B cell (primary cell): Measurements from ENCODE around the gene FBXO42. TPM values are rescaled to one million over a fixed set of nuclear protein-coding genes. Genes with fewer than 3 reads are reported as not detected.

Experiments used
- ATAC-seq: fragments of 200-7000 bp; cut with Tn5 transposase; one replicate; pipeline ENCODE4 v1.10.0; 2021; ENCODE audit warnings: low read depth, mild to moderate bottlenecking, moderate number of reproducible peaks, moderate library complexity
- CTCF ChIA-PET: fragments of 350-600 bp; sonication (Branson Sonifier 250); formaldehyde crosslinking; loops from one replicate; lab custom pipeline; 2021; ENCODE audit warnings: antibody characterized with exemption, inconsistent platforms; lab: Charles Lee
- POLR2A ChIA-PET: fragments of 350-600 bp; sonication (Branson Sonifier 250); formaldehyde crosslinking; loops from one replicate; lab custom pipeline; 2021; ENCODE audit warnings: antibody characterized with exemption; lab: Charles Lee
- DNase-seq: peaks from one replicate; pipeline ENCODE4 v3.0.0; 2013
- H2AFZ ChIP-seq: 2 replicates; pipeline ENCODE4 v1.6.1; 2012; ENCODE audit warnings: mild to moderate bottlenecking, low read depth, low read length; ENCODE audit not compliant: insufficient read depth, poor library complexity, severe bottlenecking
- H3K27ac ChIP-seq, 2 donors: 1 replicate in 1 of 2; 2 replicates in 1 of 2; pipeline ENCODE4 v1.5.1; 2012 to 2013; ENCODE audit warnings: low read length in 2 of 2, mild to moderate bottlenecking in 2 of 2, moderate library complexity in 1 of 2
- H3K27me3 ChIP-seq, 4 experiments: fragments of 200-600 bp in 1 of 4; sonication (generic) in 1 of 4; replicated peaks in 1 of 4; 1 replicate in 2 of 4; 2 replicates in 2 of 4; pipeline versions ENCODE4 v1.6.1 to v1.7.0; 2013 to 2016; ENCODE audit warnings: low read length in 3 of 4, mild to moderate bottlenecking in 2 of 4, mixed read lengths in 1 of 4, moderate library complexity in 1 of 4; ENCODE audit not compliant: insufficient read depth in 4 of 4, control insufficient read depth in 3 of 4; ENCODE audit errors: control extremely low read depth in 1 of 4
- H3K36me3 ChIP-seq, 2 experiments: replicated peaks in 1 of 2; 1 replicate in 1 of 2; 2 replicates in 1 of 2; pipeline versions ENCODE4 v1.6.1 to v1.7.1; 2013; ENCODE audit warnings: low read length in 1 of 2; ENCODE audit not compliant: insufficient read depth in 2 of 2, control insufficient read depth in 1 of 2; ENCODE audit errors: control extremely low read depth in 1 of 2, extremely low read depth in 1 of 2
- H3K4me1 ChIP-seq, 2 donors: fragments of 200-600 bp in 1 of 2; sonication (generic) in 1 of 2; 1 replicate in 1 of 2; 2 replicates in 1 of 2; pipeline versions ENCODE4 v1.5.1 to v1.6.1; 2013 to 2017; ENCODE audit warnings: low read length in 2 of 2; ENCODE audit not compliant: control insufficient read depth in 2 of 2, insufficient read depth in 2 of 2
- H3K4me2 ChIP-seq: replicated peaks from 2 replicates; pipeline ENCODE3; 2012; ENCODE audit warnings: mild to moderate bottlenecking, low read depth, low read length; ENCODE audit not compliant: poor library complexity, severe bottlenecking
- H3K4me3 ChIP-seq, 5 experiments: fragments of 200-600 bp in 1 of 5; sonication (generic) in 1 of 5; 1 replicate in 3 of 5; 2 replicates in 2 of 5; pipeline versions ENCODE4 v1.5.1 to v1.7.0; 2011 to 2016; ENCODE audit warnings: low read length in 4 of 5, mild to moderate bottlenecking in 4 of 5, low read depth in 2 of 5, control low read depth in 1 of 5, moderate library complexity in 1 of 5; ENCODE audit not compliant: insufficient read depth in 1 of 5; ENCODE audit errors: control extremely low read depth in 1 of 5, extremely low read depth in 1 of 5
- H3K79me2 ChIP-seq: fragments of 200-600 bp; sonication (generic); one replicate; pipeline ENCODE4 v1.6.0; 2016; ENCODE audit warnings: low read length; ENCODE audit not compliant: control insufficient read depth, insufficient read depth
- H3K9ac ChIP-seq: fragments of 200-600 bp; sonication (generic); 2 replicates; pipeline ENCODE4 v1.6.1; 2017; ENCODE audit warnings: mild to moderate bottlenecking, low read length, moderate library complexity
- H3K9me3 ChIP-seq, 3 donors: one replicate each; pipeline versions ENCODE4 v1.6.1 to v1.7.1; 2013; ENCODE audit warnings: low read length in 2 of 3; ENCODE audit not compliant: control insufficient read depth in 2 of 3, insufficient read depth in 1 of 3; ENCODE audit errors: control extremely low read depth in 1 of 3
- H4K20me1 ChIP-seq: 2 replicates; pipeline ENCODE4 v1.6.0; 2012; ENCODE audit warnings: mild to moderate bottlenecking, low read length; ENCODE audit not compliant: insufficient read depth, control insufficient read depth, poor library complexity, severe bottlenecking
- H3K27ac Mint-ChIP-seq: one replicate; pipeline ENCODE4 v1.8.0; 2021; ENCODE audit warnings: mixed read lengths
- H3K27me3 Mint-ChIP-seq: one replicate; pipeline ENCODE4 v1.8.0; 2021; ENCODE audit warnings: mixed read lengths
- H3K4me1 Mint-ChIP-seq: one replicate; pipeline ENCODE4 v1.8.0; 2021; ENCODE audit warnings: mixed read lengths
- H3K4me3 Mint-ChIP-seq: one replicate; pipeline ENCODE4 v1.8.0; 2021; ENCODE audit warnings: mixed read lengths
- H3K9me3 Mint-ChIP-seq: one replicate; pipeline ENCODE4 v1.8.0; 2022; ENCODE audit warnings: mixed read lengths; ENCODE audit not compliant: insufficient read depth
- EZH2 ChIP-seq: IDR thresholded peaks from 2 replicates; pipeline ENCODE4 v1.6.1; 2012; ENCODE audit warnings: borderline replicate concordance, low read depth, mild to moderate bottlenecking, moderate library complexity, low read length; ENCODE audit not compliant: insufficient read depth, poor library complexity, severe bottlenecking
- WGBS: methylation state at CpG from one replicate; pipeline ENCODE4 v1.1.5; 2013; ENCODE audit warnings: missing lambda C conversion rate; ENCODE audit not compliant: insufficient coverage; 5-methylcytosine and 5-hydroxymethylcytosine counted together
- intact Hi-C: fragments of 100-400 bp; cut with micrococcal nuclease; formaldehyde crosslinking; loops from one replicate; pipeline ENCODE4 v1.10.0; 2022
- polyA plus RNA-seq: library from polyadenylated mRNA; depleted of rRNA; stranded (reverse); fragments of >200 nt; gene quantifications from 2 replicates; pipeline ENCODE4 v1.2.3, GENCODE V29; 2012
- total RNA-seq, 2 donors: library from RNA; stranded (reverse); fragments of 120-200 nt in 1 of 2; gene quantifications; 1 replicate in 1 of 2; 2 replicates in 1 of 2; pipeline versions ENCODE4 v1.2.3 to v1.2.4, GENCODE V29; 2013 to 2022
- TF ChIP-seq, protein P1 (sequence below): fragments of 200-600 bp; IDR thresholded peaks from one replicate; pipeline ENCODE4 v1.8.0; 2022; ENCODE audit warnings: antibody characterized with exemption, mild to moderate bottlenecking

FBXO42 gene
- total and polyA plus RNA-seq, 2 donors (not counting 1 experiment from before 2014, with no cell fraction given) = 17.2 to 33.1 TPM

DNA sequence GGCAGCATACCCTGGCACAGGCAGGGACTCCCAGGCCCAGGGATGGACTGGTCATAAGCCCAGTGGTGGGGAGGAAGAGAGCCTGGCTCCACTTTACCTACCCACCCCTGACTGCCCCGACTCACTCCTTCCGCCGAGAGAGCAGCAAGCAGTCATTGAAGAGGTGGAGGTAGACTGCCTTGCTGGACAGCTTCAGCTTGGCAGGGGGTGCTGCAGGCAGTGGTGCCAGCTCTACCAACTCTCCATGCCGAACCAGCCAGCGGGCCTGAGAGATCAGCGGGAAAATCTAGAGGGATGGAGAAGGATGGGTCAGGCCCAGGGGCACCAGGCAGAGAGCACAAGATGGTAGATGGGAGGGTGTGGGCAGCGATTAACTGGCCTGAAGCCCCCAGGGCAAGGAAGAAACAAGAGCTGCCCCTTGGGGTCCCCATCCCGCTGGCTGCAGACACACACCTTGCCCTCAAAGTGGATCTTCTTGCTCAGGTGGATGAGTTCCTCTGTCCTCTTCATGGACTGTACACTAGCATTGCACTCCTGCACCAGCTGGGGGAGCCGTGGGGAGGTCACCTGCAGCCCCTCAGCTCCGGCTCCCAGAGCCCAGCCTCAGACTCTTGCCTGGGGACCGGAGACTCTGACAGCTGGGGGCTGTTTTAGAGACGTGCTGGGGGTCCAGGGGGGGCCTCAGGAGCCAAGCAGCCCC lies 147.5 kb downstream of the FBXO42 start:
- H3K4me3 ChIP-seq = no peak overlapping the region

DNA sequence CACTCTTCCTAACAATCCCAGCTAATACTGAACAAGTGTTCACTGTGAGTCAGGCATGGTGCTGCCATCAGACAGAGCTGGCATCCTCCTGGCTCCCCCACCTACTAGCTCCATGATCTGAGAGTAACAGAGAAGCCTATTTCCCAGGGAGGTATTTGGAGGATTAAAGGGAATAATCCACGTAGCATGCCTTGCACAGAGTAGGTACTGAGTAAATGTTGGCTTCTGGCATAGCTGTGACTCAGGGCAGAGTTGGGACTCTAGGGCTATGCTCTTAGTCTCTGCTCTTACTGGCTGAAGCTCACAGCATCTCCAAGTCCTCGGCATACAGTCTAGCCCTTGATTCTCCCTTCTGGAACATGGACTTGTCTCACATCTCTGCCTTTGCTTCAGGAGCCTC lies 148.1 kb downstream of the FBXO42 start:
- Mint-ChIP-seq H3K4me1 (peaks cover 10% of the 10 kb centered on the region), H3K27ac (no peak overlapping the region), H3K27me3 (no peaks in the 10 kb centered on the region), H3K9me3 (no peaks in the 10 kb centered on the region), H3K4me3 (no peak overlapping the region)
- Histone ChIP-seq H3K9ac (no peak overlapping the region), H3K36me3 (peaks cover 0 to 12% of the 10 kb centered on the region in 2 experiments), H3K9me3 (no peaks in the 10 kb centered on the region), H2AFZ (no peak overlapping the region), H3K27me3 (no peaks in the 10 kb centered on the region), H4K20me1 (peaks cover 15% of the 10 kb centered on the region), H3K4me2 (no peak overlapping the region), H3K4me1 (peaks cover 12 to 17% of the 10 kb centered on the region in 2 donors), H3K27ac (no peak overlapping the region), H3K79me2 (peaks cover 8% of the 10 kb centered on the region), H3K4me3 (no peak overlapping the region)
- DNase-seq (no peak), ATAC-seq (no peak)
- CTCF ChIA-PET = interaction anchor here (0.9 to 3.3 kb wide), 6 partner anchors 14 to 160 kb away, joined by 3 to 13 read pairs (median 5); partner anchors contain the start of gene CPLANE2
- intact Hi-C loops = no loop called here
- POLR2A ChIA-PET = no interaction called here
- WGBS = 100% methylated on average over 2 of the region's 2 CpGs
- TF ChIP-seq, protein P1, sequence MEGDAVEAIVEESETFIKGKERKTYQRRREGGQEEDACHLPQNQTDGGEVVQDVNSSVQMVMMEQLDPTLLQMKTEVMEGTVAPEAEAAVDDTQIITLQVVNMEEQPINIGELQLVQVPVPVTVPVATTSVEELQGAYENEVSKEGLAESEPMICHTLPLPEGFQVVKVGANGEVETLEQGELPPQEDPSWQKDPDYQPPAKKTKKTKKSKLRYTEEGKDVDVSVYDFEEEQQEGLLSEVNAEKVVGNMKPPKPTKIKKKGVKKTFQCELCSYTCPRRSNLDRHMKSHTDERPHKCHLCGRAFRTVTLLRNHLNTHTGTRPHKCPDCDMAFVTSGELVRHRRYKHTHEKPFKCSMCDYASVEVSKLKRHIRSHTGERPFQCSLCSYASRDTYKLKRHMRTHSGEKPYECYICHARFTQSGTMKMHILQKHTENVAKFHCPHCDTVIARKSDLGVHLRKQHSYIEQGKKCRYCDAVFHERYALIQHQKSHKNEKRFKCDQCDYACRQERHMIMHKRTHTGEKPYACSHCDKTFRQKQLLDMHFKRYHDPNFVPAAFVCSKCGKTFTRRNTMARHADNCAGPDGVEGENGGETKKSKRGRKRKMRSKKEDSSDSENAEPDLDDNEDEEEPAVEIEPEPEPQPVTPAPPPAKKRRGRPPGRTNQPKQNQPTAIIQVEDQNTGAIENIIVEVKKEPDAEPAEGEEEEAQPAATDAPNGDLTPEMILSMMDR = no peak
- TF ChIP-seq EZH2 = no peak

More for the DNA sequence above, 147.5 kb downstream of the FBXO42 start:
- H3K9ac ChIP-seq = no peak overlapping the region
- TF ChIP-seq, protein P1 = no peak
- no peak for TF ChIP-seq EZH2
- DNase-seq (peak; percentile 48), ATAC-seq (no peak)
- peaks cover 12 to 17% of the 10 kb centered on the region in 2 donors for H3K4me1 ChIP-seq
- no peak overlapping the region for H3K4me2 ChIP-seq
- H3K9me3 Mint-ChIP-seq = no peaks in the 10 kb centered on the region
- intact Hi-C loops = no loop called here
- peaks cover 8% of the 10 kb centered on the region for H3K79me2 ChIP-seq
- H3K36me3 ChIP-seq = peaks cover 0 to 12% of the 10 kb centered on the region in 2 experiments
- CTCF ChIA-PET = interaction anchor here (0.7 to 3.3 kb wide), 7 partner anchors 11 to 160 kb away, joined by 3 to 13 read pairs (median 5); partner anchors contain the start of gene CPLANE2
- no peaks in the 10 kb centered on the region for H3K27me3 Mint-ChIP-seq
- no peak overlapping the region for H2AFZ ChIP-seq
- H3K27ac Mint-ChIP-seq = no peak overlapping the region
- no peaks in the 10 kb centered on the region for H3K27me3 ChIP-seq
- POLR2A ChIA-PET = interaction anchor here (0.6 kb wide), 1 partner anchor 392 kb away, joined by 13 read pairs; no protein-coding TSS in a partner anchor
- H4K20me1 ChIP-seq = peaks cover 15% of the 10 kb centered on the region
- H3K4me1 Mint-ChIP-seq = peaks cover 10% of the 10 kb centered on the region
- H3K9me3 ChIP-seq = no peaks in the 10 kb centered on the region
- WGBS = 86% methylated on average over 8 of the region's 12 CpGs
- H3K27ac ChIP-seq = no peak overlapping the region
- H3K4me3 Mint-ChIP-seq = peak overlapping the region; percentile 8
